22Rv1 (cell line): Measurements from ENCODE around the gene TOLLIP.

Experiments used
- CTCF ChIP-seq: fragments of 450-650 bp; IDR thresholded peaks from 2 replicates; pipeline ENCODE4 v1.5.1; 2017; ENCODE audit warnings: mild to moderate bottlenecking
- ZFX ChIP-seq: fragments of 450-650 bp; IDR thresholded peaks from 2 replicates; pipeline ENCODE4 v1.6.1; 2017; ENCODE audit warnings: antibody characterized with exemption, borderline replicate concordance

- TF ChIP-seq CTCF (no peak), ZFX (no peak)
Measured at GRCh38 chr11:1279674-1280055, 29.8 kb downstream of the TOLLIP start.
